Erythroblast (primary cell): Measurements from ENCODE around the gene DERL3.

Experiments used
- DNase-seq, 2 experiments: peaks; one replicate each; lab custom pipeline; 2025; lab: John Stamatoyannopoulos, UW
- GATA1 ChIP-seq: IDR thresholded peaks from 2 replicates; pipeline ENCODE4 v1.6.1; 2011; ENCODE audit warnings: low read depth, mild to moderate bottlenecking, control low read depth, low read length, moderate library complexity
- POLR2A ChIP-seq: IDR thresholded peaks from 2 replicates; pipeline ENCODE4 v1.6.1; 2011; ENCODE audit warnings: mild to moderate bottlenecking, low read length

The DERL3 gene

GRCh38 chr22:23793326-23793725, 45.5 kb downstream of the DERL3 start:
- DNase-seq, result no peak
- no peak for TF ChIP-seq POLR2A
- TF ChIP-seq GATA1, result no peak

- TF ChIP-seq POLR2A (no peak), GATA1 (no peak)
- DNase-seq, result no peak
Observed at GRCh38 chr22:23791738-23792645, 46.8 kb downstream of the DERL3 start.

- no peak for DNase-seq
Observed at GRCh38 chr22:23790819-23791737, 47.7 kb downstream of the DERL3 start.

GRCh38 chr22:23789638-23790037, 49.2 kb downstream of the DERL3 start:
- DNase-seq, result no peak
- no peak for TF ChIP-seq POLR2A
- no peak for TF ChIP-seq GATA1

More at GRCh38 chr22:23790819-23791737, 47.7 kb downstream of the DERL3 start:
- TF ChIP-seq POLR2A (no peak), GATA1 (no peak)

- no peak for DNase-seq
- TF ChIP-seq POLR2A (no peak), GATA1 (no peak)
Observed at GRCh38 chr22:23789121-23789520, 49.7 kb downstream of the DERL3 start.

GRCh38 chr22:23787910-23788309, 50.9 kb downstream of the DERL3 start:
- no peak for TF ChIP-seq GATA1
- TF ChIP-seq POLR2A, result no peak
- DNase-seq, result no peak

- DNase-seq, result no peak
Observed at GRCh38 chr22:23787600-23787896, 51.3 kb downstream of the DERL3 start.

GRCh38 chr22:23786752-23787599, 51.8 kb downstream of the DERL3 start, which contains the start of gene SMARCB1:
SMARCB1 (plus strand) TSS chr22:23786966; CDS start chr22:23787170, 204 bp downstream.
- DNase-seq, result peak; percentile 92 to 94
- TF ChIP-seq GATA1 (no peak), POLR2A (peak; percentile 72)

More at GRCh38 chr22:23787600-23787896, 51.3 kb downstream of the DERL3 start:
- TF ChIP-seq POLR2A (no peak), GATA1 (no peak)

- TF ChIP-seq POLR2A (no peak), GATA1 (no peak)
- no peak for DNase-seq
Observed at GRCh38 chr22:23786261-23786710, 52.5 kb downstream of the DERL3 start.
